Activated naive CD4-positive, alpha-beta T cell treated with anti-CD3 and anti-CD28 coated beads for 36 hours (primary cell): Measurements from ENCODE around the gene VILL. TPM values are rescaled to one million over a fixed set of nuclear protein-coding genes. Genes with fewer than 3 reads are reported as not detected.

Experiments used
- CTCF ChIA-PET: fragments of 350-600 bp; sonication (Branson Sonifier 250); formaldehyde crosslinking; loops from one replicate; lab custom pipeline; 2021; ENCODE audit warnings: antibody characterized with exemption; lab: Charles Lee
- DNase-seq: peaks from one replicate; pipeline ENCODE4 v3.0.0-alpha.2; 2020
- H3K27ac Mint-ChIP-seq: one replicate; pipeline ENCODE4 v1.8.0; 2021; ENCODE audit warnings: mild to moderate bottlenecking, mixed read lengths
- H3K27me3 Mint-ChIP-seq: one replicate; pipeline ENCODE4 v1.8.0; 2021; ENCODE audit warnings: low read depth, mixed read lengths
- H3K36me3 Mint-ChIP-seq: one replicate; pipeline ENCODE4 v1.8.0; 2021; ENCODE audit warnings: low read depth, mixed read lengths
- H3K4me1 Mint-ChIP-seq: one replicate; pipeline ENCODE4 v1.8.0; 2021; ENCODE audit warnings: low read depth, mixed read lengths
- H3K4me3 Mint-ChIP-seq: one replicate; pipeline ENCODE4 v1.8.0; 2021; ENCODE audit warnings: mild to moderate bottlenecking, moderate library complexity, mixed read lengths
- H3K9me3 Mint-ChIP-seq: one replicate; pipeline ENCODE4 v1.8.0; 2021; ENCODE audit warnings: mixed read lengths
- intact Hi-C: fragments of 100-400 bp; cut with micrococcal nuclease; formaldehyde crosslinking; loops from one replicate; pipeline ENCODE4 v1.15.1; 2023
- total RNA-seq, 2 experiments: library from RNA; stranded (reverse); gene quantifications; one replicate each; pipeline ENCODE4 v1.2.3, GENCODE V29; 2021

The VILL gene
- total RNA-seq, 2 experiments from 2014 or later: 13.7 to 14.2 TPM

- no peak for DNase-seq
- Mint-ChIP-seq H3K27ac (no peak overlapping the region), H3K4me1 (no peaks in the 10 kb centered on the region), H3K4me3 (no peak overlapping the region), H3K9me3 (peaks cover 6% of the 10 kb centered on the region), H3K27me3 (no peaks in the 10 kb centered on the region), H3K36me3 (peaks cover 17% of the 10 kb centered on the region)
- CTCF ChIA-PET: no interaction called here
- intact Hi-C loops: no loop called here
These were observed 25.8 kb downstream of the VILL start for GRCh38 chr3:38016410-38016809.

- Mint-ChIP-seq H3K27me3 (no peaks in the 10 kb centered on the region), H3K4me1 (no peaks in the 10 kb centered on the region), H3K4me3 (no peak overlapping the region), H3K27ac (no peak overlapping the region), H3K36me3 (peaks cover 17% of the 10 kb centered on the region), H3K9me3 (peaks cover 6% of the 10 kb centered on the region)
- no peak for DNase-seq
- intact Hi-C loops: no loop called here
- CTCF ChIA-PET: no interaction called here
These were observed 26.4 kb downstream of the VILL start for GRCh38 chr3:38016847-38017444.

- no peak overlapping the region for H3K4me3 Mint-ChIP-seq
- intact Hi-C loops: no loop called here
- no peak for DNase-seq
- H3K4me1 Mint-ChIP-seq: no peaks in the 10 kb centered on the region
- CTCF ChIA-PET: no interaction called here
- H3K9me3 Mint-ChIP-seq: peaks cover 6% of the 10 kb centered on the region
- H3K27me3 Mint-ChIP-seq: no peaks in the 10 kb centered on the region
- H3K36me3 Mint-ChIP-seq: peaks cover 17% of the 10 kb centered on the region
- H3K27ac Mint-ChIP-seq: no peak overlapping the region
These were observed 27.1 kb downstream of the VILL start for GRCh38 chr3:38017445-38018295.

- Mint-ChIP-seq H3K9me3 (peaks cover 6% of the 10 kb centered on the region), H3K36me3 (peaks cover 17% of the 10 kb centered on the region), H3K4me3 (no peak overlapping the region), H3K27ac (no peak overlapping the region), H3K27me3 (no peaks in the 10 kb centered on the region), H3K4me1 (peaks cover under 1% of the 10 kb centered on the region)
- peak; percentile 1 for DNase-seq
- intact Hi-C loops: no loop called here
- CTCF ChIA-PET: interaction anchor here (0.7 kb wide), 1 partner anchor 21 kb away, joined by 3 read pairs; no protein-coding TSS in a partner anchor
These were observed 28.0 kb downstream of the VILL start for GRCh38 chr3:38018296-38019266.

GRCh38 chr3:38019658-38020341 is 29.2 kb downstream of the VILL start:
- intact Hi-C loops: no loop called here
- no peak for DNase-seq
- no peaks in the 10 kb centered on the region for H3K27me3 Mint-ChIP-seq
- CTCF ChIA-PET: interaction anchor here (0.7 to 0.9 kb wide), 3 partner anchors 11 to 22 kb away, joined by 3 read pairs; no protein-coding TSS in a partner anchor
- H3K27ac Mint-ChIP-seq: no peak overlapping the region
- no peak overlapping the region for H3K4me3 Mint-ChIP-seq
- peaks cover 6% of the 10 kb centered on the region for H3K9me3 Mint-ChIP-seq
- H3K36me3 Mint-ChIP-seq: peaks cover 17% of the 10 kb centered on the region
- peaks cover 7% of the 10 kb centered on the region for H3K4me1 Mint-ChIP-seq

GRCh38 chr3:38020342-38020726 is 29.7 kb downstream of the VILL start:
- DNase-seq: no peak
- CTCF ChIA-PET: interaction anchor here (0.7 to 0.9 kb wide), 2 partner anchors 11 to 17 kb away, joined by 3 read pairs; no protein-coding TSS in a partner anchor
- no peaks in the 10 kb centered on the region for H3K27me3 Mint-ChIP-seq
- H3K9me3 Mint-ChIP-seq: peaks cover 6% of the 10 kb centered on the region
- no peak overlapping the region for H3K4me3 Mint-ChIP-seq
- no peak overlapping the region for H3K27ac Mint-ChIP-seq
- peaks cover 9% of the 10 kb centered on the region for H3K4me1 Mint-ChIP-seq
- intact Hi-C loops: no loop called here
- H3K36me3 Mint-ChIP-seq: peaks cover 14% of the 10 kb centered on the region

GRCh38 chr3:38021196-38021595 is 30.6 kb downstream of the VILL start:
- CTCF ChIA-PET: interaction anchor here (1.9 kb wide), 2 partner anchors 18 to 47 kb away, joined by 5 to 7 read pairs; no protein-coding TSS in a partner anchor
- Mint-ChIP-seq H3K4me1 (peaks cover 15% of the 10 kb centered on the region), H3K36me3 (peaks cover 10% of the 10 kb centered on the region), H3K4me3 (no peak overlapping the region), H3K27ac (no peak overlapping the region), H3K9me3 (peaks cover 6% of the 10 kb centered on the region), H3K27me3 (no peaks in the 10 kb centered on the region)
- intact Hi-C loops: no loop called here
- no peak for DNase-seq

GRCh38 chr3:38022301-38022700 is 31.7 kb downstream of the VILL start:
- DNase-seq: peak; percentile 2
- H3K27me3 Mint-ChIP-seq: no peaks in the 10 kb centered on the region
- intact Hi-C loops: no loop called here
- no peaks in the 10 kb centered on the region for H3K9me3 Mint-ChIP-seq
- H3K4me1 Mint-ChIP-seq: peaks cover 15% of the 10 kb centered on the region
- no peak overlapping the region for H3K4me3 Mint-ChIP-seq
- H3K36me3 Mint-ChIP-seq: peaks cover 2% of the 10 kb centered on the region
- CTCF ChIA-PET: interaction anchor here (0.7 to 1.9 kb wide), 3 partner anchors 19 to 95 kb away, joined by 3 to 7 read pairs (median 5); no protein-coding TSS in a partner anchor
- no peak overlapping the region for H3K27ac Mint-ChIP-seq

GRCh38 chr3:38022896-38023709 is 32.5 kb downstream of the VILL start:
- Mint-ChIP-seq H3K27me3 (no peaks in the 10 kb centered on the region), H3K9me3 (no peaks in the 10 kb centered on the region), H3K4me3 (peak overlapping the region; percentile 90), H3K4me1 (peaks cover 15% of the 10 kb centered on the region), H3K36me3 (peaks cover 2% of the 10 kb centered on the region), H3K27ac (no peak overlapping the region)
- DNase-seq: peak; percentile 6
- CTCF ChIA-PET: interaction anchor here (1.9 kb wide), 2 partner anchors 19 to 49 kb away, joined by 5 to 7 read pairs; no protein-coding TSS in a partner anchor
- intact Hi-C loops: no loop called here

GRCh38 chr3:38026856-38027255 is 36.3 kb downstream of the VILL start:
- H3K36me3 Mint-ChIP-seq: no peaks in the 10 kb centered on the region
- no peak overlapping the region for H3K4me3 Mint-ChIP-seq
- DNase-seq: no peak
- no peaks in the 10 kb centered on the region for H3K9me3 Mint-ChIP-seq
- peaks cover 9% of the 10 kb centered on the region for H3K27me3 Mint-ChIP-seq
- intact Hi-C loops: no loop called here
- H3K27ac Mint-ChIP-seq: no peak overlapping the region
- CTCF ChIA-PET: interaction anchor here (0.7 kb wide), 1 partner anchor 13 kb away, joined by 3 read pairs; no protein-coding TSS in a partner anchor
- peaks cover 30% of the 10 kb centered on the region for H3K4me1 Mint-ChIP-seq
